GM18499 (cell line): ENCODE measurements around the gene GALT.

Experiments used
- ATAC-seq: cut with Tn5 transposase; IDR thresholded peaks from one replicate; pipeline ENCODE4 v1.9.1; 2021; ENCODE audit warnings: moderate number of reproducible peaks; ENCODE audit not compliant: insufficient read depth, unreplicated experiment

GALT gene

DNA sequence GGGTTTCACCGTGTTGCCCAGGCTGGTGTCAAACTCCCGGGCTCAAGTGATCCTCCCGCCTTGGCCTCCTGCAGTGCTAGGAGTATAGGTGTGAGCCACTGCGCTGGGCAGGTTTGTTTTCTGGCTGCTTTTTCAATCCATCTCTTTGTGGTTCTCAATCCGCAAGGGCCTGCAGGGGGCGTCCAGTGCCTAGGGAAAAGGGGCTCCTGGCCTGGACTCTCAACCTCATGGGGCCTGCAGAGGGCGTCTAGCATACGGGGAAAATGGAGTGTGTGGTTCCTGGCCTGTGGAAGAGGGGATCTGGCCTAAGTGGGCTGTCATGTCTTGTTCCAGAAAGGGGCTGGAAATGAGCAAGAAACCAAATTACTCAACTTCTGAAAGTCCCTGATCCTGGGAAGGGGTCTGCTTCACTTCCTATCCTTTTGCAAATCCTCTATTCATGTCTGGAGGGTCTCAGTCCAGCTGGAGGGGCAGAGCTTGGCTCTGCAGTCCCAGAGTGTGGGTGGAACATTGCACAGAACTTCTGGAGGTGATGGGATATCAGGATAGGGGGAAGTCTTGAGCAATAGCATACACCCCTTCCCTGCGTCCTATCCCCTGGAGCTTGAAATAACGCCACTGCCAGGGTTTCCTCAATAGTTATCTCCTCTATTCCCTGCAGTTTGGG, 28.7 kb downstream of the GALT start:
- ATAC-seq, result no peak

DNA sequence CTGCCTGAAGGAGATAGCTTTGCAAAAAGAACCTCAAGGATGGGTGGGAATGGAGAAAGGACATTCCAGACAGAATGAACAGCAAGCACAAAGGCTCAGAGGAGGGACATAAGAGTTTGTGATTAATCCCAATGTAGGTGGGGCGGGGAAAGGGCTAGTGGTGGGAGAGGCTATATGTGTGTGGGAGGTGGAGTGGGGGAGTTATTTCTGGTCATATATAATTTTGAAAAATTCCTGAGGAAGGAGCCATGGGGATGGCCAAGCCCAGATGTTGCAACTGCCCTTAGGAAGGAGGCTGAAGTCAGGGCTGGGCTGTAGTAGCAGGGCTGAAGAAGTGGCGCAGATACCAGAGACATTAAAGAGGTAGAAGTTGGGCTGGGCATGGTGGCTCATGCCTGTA, 29.4 kb downstream of the GALT start:
- ATAC-seq, result no peak

DNA sequence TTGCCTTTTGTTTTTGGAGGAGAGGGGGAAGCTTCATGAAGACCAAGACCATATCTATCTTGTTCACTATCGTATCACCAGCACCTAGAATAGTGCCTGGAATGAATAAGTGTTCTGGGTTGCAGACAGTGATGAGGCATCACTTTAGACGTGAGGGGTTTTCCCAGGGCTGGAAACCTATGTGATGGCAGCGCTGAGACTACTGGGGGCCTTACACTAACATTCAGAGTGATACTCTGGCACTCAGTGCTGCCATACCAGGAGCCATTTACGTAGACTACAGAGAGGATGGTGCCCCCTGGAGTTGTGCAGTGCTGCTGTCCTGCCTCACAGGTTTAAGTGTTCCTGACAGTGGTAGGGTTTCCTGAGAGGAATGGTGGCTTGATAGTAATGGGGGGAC, 37.7 kb downstream of the GALT start:
- no peak for ATAC-seq

DNA sequence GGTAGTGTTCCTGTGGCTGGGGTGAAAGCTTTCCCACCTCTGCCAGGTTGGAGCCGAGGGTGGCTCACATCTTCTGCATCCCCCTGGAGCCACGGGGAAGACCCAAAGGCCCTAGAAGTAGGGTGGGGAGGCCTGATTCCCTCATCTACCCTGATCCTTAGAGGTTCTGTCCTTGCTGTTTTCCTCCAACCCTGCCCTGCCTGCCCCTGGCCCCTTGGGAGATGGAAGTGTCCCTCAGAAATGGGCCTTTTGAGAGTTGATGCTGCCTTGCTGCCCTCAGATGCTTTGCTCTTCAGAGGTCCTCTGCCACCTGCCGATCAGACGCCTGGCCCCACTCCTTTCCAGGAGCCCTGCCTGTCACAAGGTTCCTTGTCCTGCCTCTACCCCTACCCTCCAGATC, 38.3 kb downstream of the GALT start:
- ATAC-seq, result no peak

DNA sequence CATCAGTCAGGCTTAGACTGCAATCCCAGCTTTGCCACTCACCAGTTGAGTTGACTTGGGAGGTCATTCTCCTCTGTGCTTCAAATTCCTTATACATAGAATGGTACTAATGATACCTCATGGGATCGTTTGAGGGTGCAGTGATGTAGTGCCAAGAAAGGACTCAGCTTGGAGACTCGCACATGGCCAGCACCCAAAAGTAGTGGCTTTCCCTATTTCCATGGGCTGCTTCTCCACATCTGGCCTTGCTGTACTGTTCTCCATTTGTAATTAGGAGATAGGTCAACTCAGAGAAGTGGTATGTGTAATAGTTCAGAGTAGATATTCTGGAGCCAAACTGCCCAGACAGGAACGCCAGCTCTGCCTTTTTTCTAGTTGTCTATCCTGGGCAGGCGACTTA, 39.1 kb downstream of the GALT start:
- ATAC-seq, result no peak

DNA sequence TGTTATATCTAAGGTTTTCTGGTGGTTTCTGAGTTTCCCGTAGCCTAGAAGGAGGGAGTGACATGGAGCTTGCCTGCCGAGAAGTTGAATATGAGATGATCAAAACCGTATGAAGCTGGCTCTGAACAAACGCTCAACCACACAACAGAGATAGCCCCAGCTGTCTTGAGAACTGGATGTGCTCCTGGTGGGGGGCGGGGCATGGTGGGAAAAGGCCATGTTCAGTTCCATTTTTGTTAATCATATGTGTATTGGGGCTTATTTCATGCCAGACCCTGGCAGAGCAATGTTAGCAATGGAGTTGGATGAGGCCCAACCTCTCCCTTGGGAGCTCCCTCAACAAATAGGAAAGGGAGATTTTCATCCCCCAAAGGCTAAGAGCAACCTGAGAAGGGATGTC, 39.8 kb downstream of the GALT start:
- no peak for ATAC-seq

DNA sequence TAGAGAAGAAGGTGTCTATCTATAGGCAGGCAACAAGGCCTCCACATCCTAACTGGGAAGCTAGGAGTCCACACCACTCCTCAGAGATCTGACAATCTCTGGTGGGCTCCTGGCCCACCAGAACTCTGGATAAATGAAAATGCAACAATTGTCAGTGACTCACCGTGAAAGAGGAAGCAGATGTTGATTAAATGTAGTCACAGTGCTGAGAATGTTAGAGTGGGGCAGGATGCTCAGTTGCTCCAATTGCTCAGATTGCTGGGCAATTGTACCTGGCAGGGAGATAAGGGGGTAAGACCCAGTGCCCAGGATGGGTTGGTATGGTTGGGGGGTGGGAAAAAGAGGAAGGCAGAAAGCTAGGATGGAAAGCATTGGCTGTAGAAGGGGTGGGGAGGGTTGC, 40.3 kb downstream of the GALT start:
- no peak for ATAC-seq

DNA sequence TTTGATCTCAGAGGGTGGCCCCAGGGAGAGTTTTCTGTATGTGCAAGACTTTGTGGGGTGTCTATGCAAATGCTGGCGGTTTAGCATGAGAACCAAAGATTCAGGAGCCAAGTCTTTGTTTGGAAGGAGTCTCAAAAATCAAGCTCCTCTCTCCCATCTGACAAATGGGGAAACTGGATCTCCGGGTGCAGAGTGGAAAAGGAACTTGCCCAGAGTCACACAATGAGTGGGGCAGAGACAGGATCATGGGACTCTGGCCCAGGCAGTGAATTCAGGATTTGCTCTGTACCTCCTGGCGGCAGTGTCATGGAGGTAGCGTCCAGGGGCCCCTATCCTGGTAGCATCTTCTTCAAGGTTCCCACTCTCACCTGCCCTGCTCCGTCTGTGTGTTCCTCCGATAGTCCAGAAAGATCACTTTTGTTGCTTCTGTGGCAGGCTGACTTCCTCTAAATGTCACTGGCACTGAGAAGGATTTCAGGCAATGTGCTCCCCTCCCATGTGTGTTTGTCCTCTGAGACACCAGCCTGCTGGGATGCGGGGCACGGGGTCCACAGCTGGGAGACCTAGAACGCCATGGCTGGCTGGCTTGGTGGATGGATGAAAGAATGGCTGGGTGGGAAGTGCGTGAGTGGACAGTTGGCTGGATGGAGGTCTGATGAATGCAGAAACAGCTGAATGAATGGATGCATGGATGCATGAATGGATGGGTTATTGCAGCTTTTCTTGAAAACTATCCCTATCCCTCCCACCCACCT, 41.0 kb downstream of the GALT start:
- no peak for ATAC-seq

DNA sequence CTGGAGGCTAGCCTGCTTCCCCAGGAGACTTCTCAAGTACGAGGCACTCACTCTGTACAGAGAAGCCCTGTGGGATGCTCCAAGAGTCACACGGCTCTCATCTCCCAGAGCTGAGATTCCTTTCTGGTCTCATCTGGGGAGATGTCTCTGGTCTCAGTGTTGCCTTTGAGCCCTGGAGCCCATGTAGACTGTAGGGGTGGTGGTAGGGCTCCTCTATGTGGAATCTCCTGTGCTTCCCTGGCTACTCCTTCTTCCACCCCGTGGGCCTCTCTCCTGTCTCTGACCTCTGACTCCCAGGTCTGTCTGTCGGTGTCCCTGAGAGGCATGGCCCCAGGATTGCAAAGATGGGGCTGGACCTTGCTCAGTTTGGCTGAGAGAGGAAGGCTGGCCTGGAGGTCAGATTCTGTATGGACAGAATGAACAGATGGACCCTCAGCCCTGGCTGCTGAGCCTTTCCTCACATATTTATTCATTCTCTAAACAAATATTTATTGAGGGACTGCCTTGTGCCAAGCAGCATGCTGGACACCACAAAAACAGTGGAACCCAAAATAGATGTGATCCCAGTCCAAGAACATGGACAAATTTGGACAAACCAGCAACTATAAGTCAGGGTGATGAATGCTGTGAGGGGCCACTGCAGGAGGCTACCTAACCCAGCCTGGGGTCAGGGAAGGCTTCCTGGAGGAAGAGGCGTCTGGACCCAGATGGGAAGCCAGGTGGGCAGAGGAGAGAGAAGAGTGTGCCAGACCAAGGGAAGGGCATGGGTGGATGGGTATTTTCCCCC, 42.0 kb downstream of the GALT start:
- ATAC-seq, result no peak

DNA sequence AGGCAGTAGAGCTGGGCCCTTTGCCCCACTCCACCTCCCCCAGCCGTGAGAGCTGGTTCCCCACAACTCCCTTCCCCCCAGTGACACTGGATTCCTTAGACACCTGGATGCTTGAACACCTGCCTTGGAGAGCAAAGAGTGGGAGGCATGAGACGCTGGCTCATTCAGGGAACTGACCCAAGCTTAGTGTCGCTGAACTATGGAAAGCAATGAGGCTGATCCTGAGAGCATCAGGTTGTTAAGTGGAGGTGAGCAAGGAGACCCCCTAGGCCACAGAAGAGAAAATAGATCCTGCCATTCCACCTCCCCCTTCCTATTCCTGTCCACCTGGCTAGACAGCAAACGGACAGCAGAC, 42.6 kb downstream of the GALT start:
- no peak for ATAC-seq

DNA sequence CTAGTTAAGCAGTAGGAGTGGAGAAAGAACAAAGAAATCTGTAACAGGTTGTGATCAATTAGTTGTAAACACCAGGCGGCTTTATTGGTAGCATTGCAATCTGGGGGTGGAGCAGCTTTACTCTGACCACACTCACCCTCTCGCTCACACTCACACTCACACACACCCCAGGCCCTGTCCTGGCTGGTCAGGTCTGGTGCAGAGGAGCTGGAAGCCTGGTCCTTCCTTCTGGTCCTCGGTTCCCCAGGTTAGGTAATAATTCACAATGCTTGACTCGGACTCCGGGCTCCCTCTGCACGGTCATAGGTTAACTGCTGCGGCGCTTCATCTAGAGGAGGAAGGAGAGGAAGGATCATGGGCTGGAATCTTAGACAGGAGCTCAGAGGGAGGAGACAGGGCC, 43.0 kb downstream of the GALT start:
- ATAC-seq, result no peak

DNA sequence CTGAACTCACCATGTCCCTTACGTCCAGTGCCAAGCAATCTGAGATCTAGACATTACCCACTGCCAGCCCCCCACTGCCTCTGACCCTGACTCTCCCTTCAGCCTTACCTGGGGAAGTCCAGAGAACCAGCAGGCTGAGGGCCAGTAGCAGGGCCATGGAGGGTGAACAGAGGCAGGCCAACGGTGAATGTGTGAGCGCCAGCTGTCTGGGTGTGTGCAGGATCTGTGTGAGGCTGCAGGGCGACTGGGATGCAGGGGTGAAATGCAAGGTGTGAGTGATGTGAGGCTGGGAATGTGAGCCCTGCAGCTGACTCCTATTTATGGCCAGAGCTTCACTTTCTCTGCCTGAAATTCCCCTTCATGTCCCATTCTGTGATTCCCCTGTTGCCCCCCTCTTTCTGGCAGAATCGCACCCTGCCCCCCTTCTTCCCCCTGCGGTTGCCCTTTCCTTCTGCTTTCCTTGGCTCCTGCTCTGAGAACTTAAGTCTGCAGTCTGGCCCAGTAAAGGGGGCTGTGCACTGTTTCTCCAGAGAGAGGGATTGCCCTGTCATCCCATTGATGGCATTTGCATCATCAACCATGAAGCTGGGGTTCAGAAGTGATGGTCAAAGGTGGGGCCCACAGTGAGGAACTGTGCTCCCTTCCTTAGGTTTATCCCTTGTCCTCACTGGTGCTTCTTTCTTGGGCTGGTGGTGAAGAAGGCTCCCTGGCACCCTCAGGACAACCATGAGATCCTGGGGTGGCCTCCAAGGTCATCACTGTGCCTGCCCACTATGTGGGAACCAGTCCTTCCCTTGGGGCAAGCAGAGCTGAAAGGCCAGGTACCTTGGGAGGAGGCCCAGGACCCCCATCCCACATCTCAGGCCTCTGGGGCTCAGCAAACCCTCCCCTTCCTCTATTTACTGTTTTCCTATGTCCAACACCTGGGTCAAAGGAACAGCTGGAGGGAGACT, 44.8 kb downstream of the GALT start, which contains the start of gene CCL19:
Gene CCL19, minus strand, starts transcription at position 294 of the 953 bp plus-strand sequence. Its CDS starts 137 bp downstream, at position 157.
- ATAC-seq, result no peak

DNA sequence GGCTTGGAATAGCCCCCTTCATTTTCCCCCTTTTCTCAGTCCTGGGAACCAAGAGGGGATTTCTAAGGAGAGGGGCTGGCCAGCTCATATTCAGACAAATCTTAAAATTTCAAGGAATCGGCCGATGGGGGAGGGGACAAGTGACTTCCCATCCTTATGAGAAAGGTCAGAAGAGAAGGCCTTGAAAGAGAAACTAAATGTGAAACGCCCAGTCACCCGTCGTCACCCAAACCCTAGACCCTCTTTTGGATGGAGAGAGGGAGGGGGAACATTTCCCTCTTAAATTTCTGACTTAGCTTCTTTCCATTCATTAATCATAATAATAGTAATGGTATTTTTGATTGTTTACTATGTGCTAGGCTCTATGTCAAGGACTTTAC, 45.5 kb downstream of the GALT start:
- ATAC-seq, result no peak

DNA sequence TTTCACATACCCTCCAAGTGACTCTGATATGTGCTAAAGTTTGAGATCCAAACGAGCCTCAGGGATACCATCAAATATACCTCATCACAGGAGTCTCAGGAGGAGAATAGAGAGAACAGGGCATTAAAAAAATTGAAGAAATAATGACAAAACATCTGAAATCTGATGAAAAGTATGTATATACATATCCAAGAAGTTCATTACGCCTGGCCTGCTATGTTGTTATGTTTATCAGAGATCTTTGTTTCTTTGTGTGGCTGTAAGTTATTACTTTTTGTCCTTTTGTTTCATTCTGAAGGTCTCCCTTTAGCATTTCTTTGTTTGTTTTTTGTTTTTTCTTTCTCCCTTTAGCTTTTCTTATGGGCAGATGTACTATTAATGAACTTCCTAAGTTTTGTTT, 47.1 kb downstream of the GALT start:
- no peak for ATAC-seq

DNA sequence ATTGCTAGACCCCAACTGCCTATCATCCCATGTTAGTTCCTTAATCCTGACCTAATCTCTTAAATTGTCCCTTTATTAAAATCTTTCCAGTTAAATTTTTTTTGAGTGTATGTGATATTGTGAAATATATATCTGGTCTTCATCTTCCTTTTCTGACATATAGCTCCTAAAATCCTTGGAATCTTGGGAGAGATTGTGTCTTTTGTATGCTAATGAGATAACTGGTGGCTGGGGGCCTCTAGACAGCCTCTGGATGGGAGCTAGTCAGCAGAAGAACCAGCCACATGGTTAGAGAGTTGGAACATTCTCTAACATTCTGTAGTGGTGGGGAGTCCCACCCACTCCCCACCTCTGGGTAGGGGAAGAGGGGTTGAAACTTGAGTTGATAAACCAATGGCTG, 48.3 kb downstream of the GALT start:
- no peak for ATAC-seq
